Caco-2 (cell line): ENCODE measurements around the gene TFIP11. TPM values are rescaled to one million over a fixed set of nuclear protein-coding genes. Genes with fewer than 3 reads are reported as not detected.

ENCODE experiments used
- BruUV-seq: library from RNA; stranded (reverse); fragments of 400-500 nt; replicated peaks from 2 replicates; lab custom pipeline; 2021; lab: Mats Ljungman, UMichigan
- CTCF ChIA-PET: fragments of 300-600 bp; sonication (Branson Sonifier 250); formaldehyde crosslinking; loops from one replicate; lab custom pipeline; 2022; ENCODE audit warnings: antibody characterized with exemption; lab: Charles Lee
- POLR2A ChIA-PET: fragments of 300-600 bp; sonication (Branson Sonifier 250); formaldehyde crosslinking; loops from one replicate; lab custom pipeline; 2022; ENCODE audit warnings: antibody characterized with exemption; lab: Charles Lee
- DNase-seq, 2 experiments: peaks; one replicate each; pipeline versions ENCODE4 v3.0.0 to v3.0.0-alpha.2; 2020 to 2022
- H3K27me3 ChIP-seq: replicated peaks from 2 replicates; pipeline ENCODE4 v1.6.0; 2011; ENCODE audit warnings: low read length; ENCODE audit not compliant: control insufficient read depth, insufficient read depth
- H3K36me3 ChIP-seq: 2 replicates; pipeline ENCODE4 v1.5.1; 2011; ENCODE audit warnings: low read length; ENCODE audit not compliant: control insufficient read depth, insufficient read depth
- H3K4me1 ChIP-seq: fragments of 250-450 bp; sonication (Bioruptor Pico); 2 replicates; pipeline ENCODE4 v1.5.1; 2020; ENCODE audit warnings: mild to moderate bottlenecking
- H3K4me3 ChIP-seq: 2 replicates; pipeline ENCODE4 v1.5.1; 2011; ENCODE audit warnings: low read depth, mild to moderate bottlenecking, control low read depth, low read length
- H3K9me3 ChIP-seq: fragments of 250-450 bp; sonication (Bioruptor Pico); 2 replicates; pipeline ENCODE4 v1.5.1; 2020; ENCODE audit warnings: mild to moderate bottlenecking, moderate library complexity
- H3K27ac Mint-ChIP-seq: one replicate; pipeline ENCODE4 v1.8.0; 2022; ENCODE audit warnings: mixed read lengths; ENCODE audit not compliant: unreplicated experiment
- H3K27me3 Mint-ChIP-seq: one replicate; pipeline ENCODE4 v1.8.0; 2022; ENCODE audit warnings: mixed read lengths; ENCODE audit not compliant: insufficient read depth, unreplicated experiment
- H3K36me3 Mint-ChIP-seq: one replicate; pipeline ENCODE4 v1.8.0; 2022; ENCODE audit warnings: mild to moderate bottlenecking, mixed read lengths; ENCODE audit not compliant: insufficient read depth, unreplicated experiment
- H3K4me1 Mint-ChIP-seq: one replicate; pipeline ENCODE4 v1.8.0; 2022; ENCODE audit warnings: low read depth, mixed read lengths; ENCODE audit not compliant: unreplicated experiment
- H3K4me3 Mint-ChIP-seq: one replicate; pipeline ENCODE4 v1.8.0; 2022; ENCODE audit warnings: mild to moderate bottlenecking, moderate library complexity, mixed read lengths; ENCODE audit not compliant: unreplicated experiment
- H3K9me3 Mint-ChIP-seq: one replicate; pipeline ENCODE4 v1.8.0; 2022; ENCODE audit warnings: mixed read lengths; ENCODE audit not compliant: unreplicated experiment
- intact Hi-C: fragments of 100-400 bp; cut with micrococcal nuclease; formaldehyde crosslinking; loops from one replicate; pipeline ENCODE4 v1.10.0; 2022; ENCODE audit not compliant: unreplicated experiment
- total RNA-seq: library from RNA; stranded (reverse); gene quantifications from 2 replicates; pipeline ENCODE4 v1.2.3, GENCODE V29; 2022
- TF ChIP-seq, protein P1 (sequence below), 2 experiments: fragments of 200-600 bp in 1 of 2; IDR thresholded peaks; 1 replicate in 1 of 2; 2 replicates in 1 of 2; pipeline versions ENCODE4 v1.5.1 to v1.8.0; 2011 to 2022; ENCODE audit warnings: antibody characterized with exemption in 1 of 2, control low read depth in 1 of 2, inconsistent platforms in 1 of 2, low read depth in 1 of 2, low read length in 1 of 2, mild to moderate bottlenecking in 1 of 2, moderate library complexity in 1 of 2; ENCODE audit not compliant: insufficient read depth in 1 of 2, severe bottlenecking in 1 of 2, unreplicated experiment in 1 of 2

TFIP11 gene
- total RNA-seq, 1 experiment from 2014 or later, result 27.7 TPM

DNA sequence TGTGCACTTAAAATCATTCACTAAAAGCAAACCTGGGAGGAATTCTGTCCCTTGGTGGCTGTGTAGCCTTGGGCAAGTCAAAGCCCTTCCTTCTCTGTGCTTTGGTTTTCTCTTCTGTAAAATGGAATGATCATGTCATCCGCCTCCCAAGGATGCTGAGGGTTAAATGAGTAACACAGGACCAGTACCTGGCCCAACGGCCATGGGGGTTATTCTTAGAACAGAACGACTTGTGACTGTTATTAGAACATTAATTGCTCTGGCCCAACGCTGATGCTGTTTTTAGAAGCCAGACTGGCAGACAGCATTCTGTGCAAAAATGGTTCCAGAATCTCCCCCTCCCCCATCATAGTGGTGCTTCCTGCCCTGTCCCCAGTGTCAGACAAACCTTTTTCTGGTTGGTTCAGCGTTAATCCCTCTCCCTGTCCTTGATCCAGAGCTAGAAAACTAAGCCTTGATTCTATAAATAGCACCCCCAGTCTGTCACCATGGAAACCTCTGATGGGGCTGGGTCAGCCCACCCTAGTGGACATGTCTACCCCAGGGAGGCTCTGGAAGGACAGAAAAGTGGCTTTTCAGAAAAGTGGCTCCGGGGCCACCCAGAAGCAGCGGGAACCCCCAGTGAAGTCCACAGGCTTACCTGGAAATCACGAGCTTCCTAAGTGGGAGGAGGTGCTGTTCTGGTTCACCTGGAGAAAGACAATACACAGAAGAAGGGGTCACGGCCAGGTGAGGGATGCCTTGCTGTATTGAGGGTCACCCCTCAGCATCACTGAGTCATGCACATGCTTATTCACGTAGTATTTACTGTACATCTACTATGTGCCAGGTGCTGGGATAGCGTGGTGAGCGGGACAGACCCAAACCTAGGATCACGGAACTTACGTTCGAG, 15.5 kb upstream of the TFIP11 start:
- H3K27me3 Mint-ChIP-seq, result no peaks in the 10 kb centered on the region
- Histone ChIP-seq H3K4me1 (peaks cover 4% of the 10 kb centered on the region; the same call in 1 of the 2 replicates), H3K36me3 (no peaks in the 10 kb centered on the region; the same call in 1 of the 2 replicates), H3K27me3 (no peaks in the 10 kb centered on the region), H3K4me3 (no peak overlapping the region), H3K9me3 (no peaks in the 10 kb centered on the region)
- H3K4me1 Mint-ChIP-seq, result no peaks in the 10 kb centered on the region
- TF ChIP-seq, protein P1, sequence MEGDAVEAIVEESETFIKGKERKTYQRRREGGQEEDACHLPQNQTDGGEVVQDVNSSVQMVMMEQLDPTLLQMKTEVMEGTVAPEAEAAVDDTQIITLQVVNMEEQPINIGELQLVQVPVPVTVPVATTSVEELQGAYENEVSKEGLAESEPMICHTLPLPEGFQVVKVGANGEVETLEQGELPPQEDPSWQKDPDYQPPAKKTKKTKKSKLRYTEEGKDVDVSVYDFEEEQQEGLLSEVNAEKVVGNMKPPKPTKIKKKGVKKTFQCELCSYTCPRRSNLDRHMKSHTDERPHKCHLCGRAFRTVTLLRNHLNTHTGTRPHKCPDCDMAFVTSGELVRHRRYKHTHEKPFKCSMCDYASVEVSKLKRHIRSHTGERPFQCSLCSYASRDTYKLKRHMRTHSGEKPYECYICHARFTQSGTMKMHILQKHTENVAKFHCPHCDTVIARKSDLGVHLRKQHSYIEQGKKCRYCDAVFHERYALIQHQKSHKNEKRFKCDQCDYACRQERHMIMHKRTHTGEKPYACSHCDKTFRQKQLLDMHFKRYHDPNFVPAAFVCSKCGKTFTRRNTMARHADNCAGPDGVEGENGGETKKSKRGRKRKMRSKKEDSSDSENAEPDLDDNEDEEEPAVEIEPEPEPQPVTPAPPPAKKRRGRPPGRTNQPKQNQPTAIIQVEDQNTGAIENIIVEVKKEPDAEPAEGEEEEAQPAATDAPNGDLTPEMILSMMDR (IDR thresholded peaks at IDR 0.05; ENCODE audit: insufficient read depth in 1 of 2, low read depth in 1 of 2, low read length in 1 of 2, severe bottlenecking in 1 of 2, unreplicated experiment in 1 of 2), result no peak
- no peaks in the 10 kb centered on the region for H3K9me3 Mint-ChIP-seq
- intact Hi-C loops, result no loop called here
- no peak for DNase-seq
- ChIA-PET CTCF (no interaction called here), POLR2A (no interaction called here)
- no peak overlapping the region for H3K27ac Mint-ChIP-seq
- peaks cover 13% of the 10 kb centered on the region for H3K36me3 Mint-ChIP-seq
- H3K4me3 Mint-ChIP-seq, result no peak overlapping the region
- BruUV-seq, result no TSS peak

DNA sequence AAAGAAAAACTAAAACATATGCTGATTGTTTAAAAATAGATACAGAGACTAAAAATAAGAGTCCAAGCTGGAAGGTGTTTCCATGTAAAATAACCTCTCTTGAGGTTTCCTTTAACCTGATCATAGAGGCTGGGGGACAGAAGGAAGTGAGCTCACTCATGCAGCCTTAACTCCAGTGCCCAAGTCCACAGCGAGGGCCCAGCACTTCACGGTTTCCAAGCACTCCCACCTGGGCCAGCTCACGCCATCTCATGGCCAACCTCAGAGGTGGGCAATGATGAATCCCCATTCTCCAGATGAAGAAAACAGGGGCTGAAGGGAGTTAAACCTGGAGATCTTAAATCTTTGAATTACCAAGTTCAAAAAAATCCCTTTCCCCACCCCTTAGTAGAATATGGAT, 14.9 kb upstream of the TFIP11 start:
- Mint-ChIP-seq H3K27ac (no peak overlapping the region), H3K27me3 (no peaks in the 10 kb centered on the region), H3K4me1 (no peaks in the 10 kb centered on the region), H3K9me3 (no peaks in the 10 kb centered on the region), H3K4me3 (no peak overlapping the region), H3K36me3 (peaks cover 13% of the 10 kb centered on the region)
- no peaks in the 10 kb centered on the region; the same call in 1 of the 2 replicates for H3K36me3 ChIP-seq
- H3K4me3 ChIP-seq, result no peak overlapping the region
- no peaks in the 10 kb centered on the region for H3K9me3 ChIP-seq
- POLR2A ChIA-PET, result no interaction called here
- intact Hi-C loops, result no loop called here
- no peak for DNase-seq
- CTCF ChIA-PET, result no interaction called here
- no TSS peak for BruUV-seq
- H3K27me3 ChIP-seq, result no peaks in the 10 kb centered on the region
- TF ChIP-seq, protein P1 (IDR thresholded peaks at IDR 0.05; ENCODE audit: insufficient read depth in 1 of 2, low read depth in 1 of 2, low read length in 1 of 2, severe bottlenecking in 1 of 2, unreplicated experiment in 1 of 2), result no peak
- peaks cover 4% of the 10 kb centered on the region; the same call in 1 of the 2 replicates for H3K4me1 ChIP-seq

DNA sequence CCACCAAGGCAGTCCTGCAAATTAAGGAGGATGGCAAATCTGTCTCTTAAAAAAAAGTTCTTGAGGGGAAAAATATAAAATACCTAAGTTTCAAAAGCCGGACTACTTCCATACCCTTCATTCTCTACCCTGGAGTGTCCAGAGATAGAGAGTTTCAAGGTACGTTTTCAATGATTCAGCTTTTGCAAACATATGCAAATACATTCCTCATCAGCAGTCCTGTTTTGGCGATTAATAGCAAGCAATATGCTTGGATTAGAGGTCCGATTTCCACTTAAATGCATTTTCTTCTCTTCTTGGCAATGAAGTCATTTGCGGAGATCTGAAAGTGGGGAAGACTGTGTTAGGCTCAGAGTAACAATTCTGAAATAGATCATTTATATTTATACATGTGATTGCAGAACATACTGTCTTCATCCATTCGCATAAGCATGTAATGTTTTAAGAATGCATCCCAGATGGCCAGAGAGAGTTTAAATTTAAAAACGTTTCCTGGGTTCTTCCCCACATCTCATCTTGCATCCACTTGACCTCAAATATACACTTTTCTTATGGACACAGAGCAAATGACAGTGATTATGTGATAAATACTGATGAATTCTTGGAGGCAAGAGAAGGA, 13.8 kb upstream of the TFIP11 start:
- TF ChIP-seq, protein P1 (IDR thresholded peaks at IDR 0.05; ENCODE audit: insufficient read depth in 1 of 2, low read depth in 1 of 2, low read length in 1 of 2, severe bottlenecking in 1 of 2, unreplicated experiment in 1 of 2), result no peak
- intact Hi-C loops, result no loop called here
- no peak overlapping the region for H3K4me3 Mint-ChIP-seq
- no peak overlapping the region for H3K27ac Mint-ChIP-seq
- ChIA-PET CTCF (no interaction called here), POLR2A (no interaction called here)
- H3K4me1 Mint-ChIP-seq, result no peaks in the 10 kb centered on the region
- H3K27me3 Mint-ChIP-seq, result no peaks in the 10 kb centered on the region
- no peaks in the 10 kb centered on the region; the same call in 1 of the 2 replicates for H3K36me3 ChIP-seq
- no TSS peak for BruUV-seq
- H3K4me3 ChIP-seq, result no peak overlapping the region
- H3K9me3 Mint-ChIP-seq, result no peaks in the 10 kb centered on the region
- no peaks in the 10 kb centered on the region for H3K27me3 ChIP-seq
- H3K9me3 ChIP-seq, result no peaks in the 10 kb centered on the region
- peaks cover 13% of the 10 kb centered on the region for H3K36me3 Mint-ChIP-seq
- no peak for DNase-seq
- peaks cover 4% of the 10 kb centered on the region; the same call in 1 of the 2 replicates for H3K4me1 ChIP-seq
